ENCODE results near the gene PPARD.
A peak's percentile ranks its signal among the peaks of the same experiment; 100 is the strongest.
"Not testable (repeated sequence)": the region's sequence is repeated elsewhere in the genome, so short reads cannot be mapped to it uniquely, and the experiment has no call there.

The PPARD gene

DNA sequence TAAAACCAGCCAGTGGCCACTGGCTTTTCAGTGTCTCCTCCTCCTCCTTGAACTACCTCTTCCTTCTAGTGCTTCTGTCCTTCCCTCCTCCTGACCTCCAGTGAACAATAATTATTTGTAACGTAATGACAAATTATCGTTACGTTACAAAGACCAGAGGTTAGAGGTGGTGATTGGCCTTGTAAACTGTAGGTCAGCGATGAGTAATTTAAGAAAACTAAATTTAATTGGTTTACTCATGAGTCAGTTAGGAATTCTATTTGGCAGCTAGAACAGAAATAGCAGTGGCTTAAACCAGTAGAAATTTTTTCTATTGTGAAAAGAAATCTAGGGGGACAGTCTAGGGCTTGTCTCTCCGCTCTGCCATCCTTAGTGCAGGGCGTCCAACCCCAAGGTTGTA, 38.8 kb downstream of the PPARD start:
- DNase-seq (ENCODE audit: low read depth): no peak

GRCh38 chr6:35382015-35382414, 39.7 kb downstream of the PPARD start:
- DNase-seq (ENCODE audit: low read depth): no peak

DNA sequence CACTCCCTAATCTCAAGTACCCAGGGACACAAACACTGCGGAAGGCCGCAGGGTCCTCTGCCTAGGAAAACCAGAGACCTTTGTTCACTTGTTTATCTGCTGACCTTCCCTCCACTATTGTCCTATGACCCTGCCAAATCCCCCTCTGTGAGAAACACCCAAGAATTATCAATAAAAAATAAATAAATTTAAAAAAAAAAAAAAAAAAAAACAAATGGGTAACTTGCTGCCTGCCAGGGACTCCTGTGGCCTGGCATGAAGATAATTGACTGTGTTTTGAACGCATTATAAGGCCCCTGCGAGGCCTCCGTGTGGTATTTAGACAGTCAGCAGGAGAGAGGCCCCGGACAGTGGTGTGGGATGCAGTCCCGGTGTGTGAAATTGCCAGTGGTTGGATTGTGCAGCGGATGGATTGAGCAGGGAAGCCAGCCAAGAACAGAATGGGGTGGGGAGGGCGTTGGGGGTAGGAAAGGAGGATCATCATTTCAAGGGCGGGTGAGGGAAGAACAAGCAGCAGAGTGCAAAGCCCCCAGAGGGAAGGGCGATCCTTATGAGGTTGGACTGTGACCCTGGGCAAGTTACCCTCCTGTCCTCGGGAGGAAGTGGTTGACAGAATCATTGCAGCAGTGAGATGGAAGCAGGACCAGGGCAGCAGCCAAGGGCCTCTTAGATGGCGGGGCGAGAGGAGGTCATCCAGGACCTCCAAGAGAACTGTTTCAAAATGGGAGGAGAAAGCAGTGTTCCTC, 43.3 kb downstream of the PPARD start:
- no peak for DNase-seq (ENCODE audit: low read depth)

GRCh38 chr6:35386989-35387388, 44.6 kb downstream of the PPARD start:
- DNase-seq (ENCODE audit: low read depth): no peak

GRCh38 chr6:35388030-35388429, 45.7 kb downstream of the PPARD start:
- DNase-seq (ENCODE audit: low read depth): no peak

DNA sequence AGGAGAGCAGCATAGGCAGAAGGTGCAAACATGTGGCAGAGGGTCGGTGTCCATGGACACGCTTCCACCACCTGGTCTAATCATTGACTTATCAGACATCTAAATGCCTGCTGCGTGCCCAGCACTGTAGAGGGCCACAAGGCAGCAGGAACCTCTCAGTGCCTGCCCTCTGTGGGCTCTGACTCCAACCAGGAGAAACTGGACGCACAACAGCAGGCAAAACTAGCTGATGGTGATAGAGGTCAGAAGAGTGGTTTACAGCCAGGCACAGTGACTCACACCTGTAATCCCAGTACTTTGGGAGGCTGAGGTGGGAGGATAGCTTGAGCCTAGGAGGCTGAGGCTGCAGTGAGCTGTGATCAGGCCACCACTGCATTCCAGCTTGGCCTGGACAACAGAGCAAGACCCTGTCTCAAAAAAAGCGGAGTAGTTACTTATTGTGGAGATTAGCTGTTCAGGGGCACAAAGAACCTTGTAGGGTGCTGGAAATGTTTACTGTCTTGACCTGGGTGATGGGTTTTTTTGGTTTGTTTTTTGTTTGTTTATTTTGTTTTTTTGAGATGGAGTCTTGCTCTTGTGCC, 46.5 kb downstream of the PPARD start:
- DNase-seq (ENCODE audit: low read depth): no peak

DNA sequence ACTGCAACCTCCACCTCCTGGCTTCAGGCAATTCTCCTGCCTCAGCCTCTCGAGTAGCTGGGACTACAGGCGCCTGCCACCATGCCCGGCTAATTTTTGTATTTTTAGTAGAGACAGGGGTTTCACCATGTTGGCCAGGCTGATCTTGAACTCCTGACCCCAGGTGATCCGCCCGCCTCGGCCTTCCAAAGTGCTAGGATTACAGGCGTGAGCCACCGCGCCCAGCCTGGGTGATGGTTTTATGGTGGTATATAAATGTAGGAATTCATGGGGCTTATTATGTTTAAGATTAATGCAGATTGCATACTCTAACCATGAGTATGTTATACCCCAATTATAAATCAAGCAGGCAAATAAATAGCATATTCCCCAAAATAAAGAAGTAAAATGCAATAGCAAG, 47.0 kb downstream of the PPARD start:
- not testable (repeated sequence) for DNase-seq (ENCODE audit: low read depth)

- DNase-seq (ENCODE audit: low read depth): peak; percentile 92
These were observed 49.0 kb downstream of the PPARD start for GRCh38 chr6:35391240-35391968.

DNA sequence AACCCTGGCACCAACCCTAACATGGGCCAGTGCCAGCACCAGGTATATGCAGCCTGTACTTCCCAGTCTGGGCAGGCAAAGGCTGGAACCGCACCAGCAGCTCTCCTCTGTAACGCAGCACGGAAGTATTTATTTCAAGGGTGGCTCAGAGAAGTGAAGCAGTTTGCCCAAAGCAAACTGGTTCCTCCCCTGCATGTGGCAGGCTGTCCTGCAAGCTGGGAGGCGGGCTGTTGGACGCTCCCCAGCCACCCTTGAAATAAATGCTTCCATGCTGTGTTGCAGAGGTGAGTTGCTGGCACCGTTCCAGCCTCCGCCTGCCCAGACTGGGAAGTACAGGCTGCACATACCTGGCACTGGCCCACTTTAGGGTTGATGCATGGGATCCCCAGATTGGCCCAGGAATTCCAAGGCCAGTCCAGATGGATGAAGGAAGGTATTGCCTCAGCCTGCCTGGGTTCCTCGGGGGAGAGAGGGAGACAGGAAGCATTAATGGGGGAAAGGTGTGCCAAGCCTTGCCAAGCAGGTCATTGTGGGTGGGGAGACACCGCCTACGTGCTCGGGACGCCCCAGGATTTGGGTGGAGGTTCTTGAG, 49.8 kb downstream of the PPARD start:
- DNase-seq (ENCODE audit: low read depth): no peak

DNA sequence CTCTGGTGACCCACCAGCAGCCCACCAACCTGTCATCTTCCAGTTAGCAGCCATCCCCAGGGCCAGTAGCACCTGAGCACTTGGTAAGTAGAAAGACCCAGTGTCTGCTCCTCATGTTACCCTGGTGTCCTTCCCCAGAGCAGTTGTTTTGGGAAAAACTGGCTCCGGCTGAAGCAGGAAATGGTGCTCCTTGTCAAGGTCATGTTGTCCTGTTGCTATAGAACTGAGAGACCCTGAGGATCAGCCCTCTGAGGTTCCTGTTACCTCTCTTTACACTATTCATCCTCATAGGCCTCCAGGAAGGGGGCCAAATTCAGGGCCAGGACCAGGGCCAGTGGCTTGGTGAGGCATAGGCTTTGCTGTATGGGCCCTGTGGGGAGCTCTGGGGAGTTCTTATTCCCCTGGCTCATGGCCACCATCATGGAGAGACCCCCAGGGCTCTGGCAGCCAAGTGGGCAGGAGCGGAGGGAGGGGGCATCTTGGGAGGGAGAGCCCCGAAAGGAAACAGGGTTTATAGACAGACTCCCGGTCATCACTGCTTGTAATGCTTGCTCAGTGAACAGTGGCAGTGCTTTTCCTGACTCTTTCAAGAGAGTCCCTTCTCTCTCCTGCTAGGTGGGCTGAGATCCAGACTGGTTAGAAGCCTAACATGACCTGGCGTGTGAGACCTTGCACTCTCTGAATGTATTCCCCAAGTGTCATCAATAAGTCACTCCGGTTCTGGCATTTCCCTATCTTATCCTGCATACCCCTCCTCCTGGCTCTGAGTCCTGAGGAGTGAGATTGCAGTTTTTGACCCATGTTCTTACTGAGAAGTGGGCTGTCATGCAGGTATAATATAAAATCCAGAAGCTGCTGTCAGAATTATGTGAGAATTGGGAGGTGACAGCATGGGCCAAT, 50.7 kb downstream of the PPARD start:
- DNase-seq (ENCODE audit: low read depth): no peak

DNA sequence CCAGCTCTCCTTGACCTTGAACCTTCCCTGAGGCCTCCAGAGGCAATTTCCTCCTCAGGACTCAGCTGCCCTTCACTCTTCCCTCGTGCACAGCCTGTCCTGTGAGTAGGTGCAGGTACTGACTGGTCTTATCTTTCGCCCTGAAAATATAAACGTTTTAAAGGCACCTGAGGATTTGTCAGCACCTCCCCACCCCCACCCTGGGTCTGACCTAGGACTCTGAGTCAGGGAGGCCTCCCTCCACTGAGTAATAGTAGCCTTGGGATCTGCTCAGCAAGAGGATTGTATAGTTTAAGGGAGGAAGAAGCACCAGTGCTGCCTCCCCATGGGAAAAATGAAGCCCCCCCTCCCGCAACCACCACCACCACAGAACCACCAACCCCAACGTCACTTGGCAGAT, 54.6 kb downstream of the PPARD start:
- DNase-seq (ENCODE audit: low read depth): no peak

DNA sequence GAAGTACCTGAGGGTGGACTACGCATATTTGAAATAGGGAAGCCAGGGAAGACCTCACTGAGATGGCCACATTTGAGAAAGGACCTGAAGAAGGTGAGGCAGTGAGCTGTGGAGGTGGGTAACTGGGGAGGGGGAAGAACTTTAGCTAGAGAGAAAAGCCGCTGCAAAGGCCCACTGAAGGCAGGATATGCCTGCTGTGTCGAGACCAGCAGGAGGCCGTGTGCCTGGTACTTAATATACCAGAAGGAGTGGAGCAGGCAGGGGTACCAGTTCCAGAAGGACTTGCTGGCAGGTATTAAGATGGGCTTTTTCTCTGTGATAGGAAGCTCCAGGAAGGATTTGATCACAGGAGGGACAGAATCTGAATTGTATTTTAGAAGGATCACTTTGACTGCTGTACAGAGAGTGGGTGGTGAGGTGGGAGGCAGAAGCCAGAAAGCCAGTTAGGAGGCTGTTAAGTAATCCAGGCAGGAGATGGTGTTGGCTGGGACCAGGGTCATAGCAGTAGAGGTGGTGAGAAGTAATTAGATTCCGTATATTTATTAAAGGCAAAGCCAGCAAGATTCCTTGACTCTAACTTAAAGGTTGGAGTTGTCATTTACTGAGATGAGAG, 55.6 kb downstream of the PPARD start:
- no peak for DNase-seq (ENCODE audit: low read depth)

DNA sequence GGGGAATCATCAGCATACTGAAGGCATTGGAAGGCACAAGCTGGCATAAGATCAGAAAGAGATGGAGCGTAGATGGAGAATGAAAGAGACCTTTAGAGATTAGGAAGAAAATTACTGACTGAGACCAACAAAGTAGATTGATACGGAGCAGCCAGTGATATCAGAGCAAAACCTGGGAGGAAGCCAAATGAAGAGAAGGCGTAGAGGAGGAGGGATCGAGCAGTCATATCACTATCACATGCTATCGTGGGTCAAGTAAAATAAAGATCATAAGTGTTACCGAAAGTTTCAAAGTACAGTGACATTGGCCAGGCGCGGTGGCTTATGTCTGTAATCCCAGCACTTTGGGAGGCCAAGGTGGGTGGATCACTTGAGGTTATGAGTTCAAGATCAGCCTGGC, 56.2 kb downstream of the PPARD start:
- DNase-seq (ENCODE audit: low read depth): no peak

GRCh38 chr6:35400111-35400510, 57.8 kb downstream of the PPARD start:
- DNase-seq (ENCODE audit: low read depth): no peak

DNA sequence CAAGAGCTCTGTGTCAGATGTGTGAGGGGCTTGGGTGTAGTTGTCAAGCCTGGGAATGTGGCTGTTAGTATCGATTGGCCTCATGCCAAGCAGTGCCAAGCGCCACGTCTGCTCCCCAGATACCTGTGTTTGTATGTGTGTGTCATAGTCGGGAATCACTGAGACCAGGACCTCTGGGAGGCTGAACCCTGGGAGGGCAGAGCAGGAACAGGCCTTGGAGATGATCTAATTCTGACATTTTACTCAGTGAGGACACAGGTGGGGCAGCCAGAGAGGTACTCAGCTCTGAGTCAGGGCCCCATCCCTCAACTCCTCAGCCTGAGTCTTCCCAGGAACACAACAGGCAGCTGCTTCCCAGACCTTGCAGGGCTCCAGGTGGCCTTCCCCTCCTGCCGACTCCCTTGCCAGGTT, 58.5 kb downstream of the PPARD start:
- no peak for DNase-seq (ENCODE audit: low read depth)

GRCh38 chr6:35401514-35401913, 59.2 kb downstream of the PPARD start:
- no peak for DNase-seq (ENCODE audit: low read depth)

DNA sequence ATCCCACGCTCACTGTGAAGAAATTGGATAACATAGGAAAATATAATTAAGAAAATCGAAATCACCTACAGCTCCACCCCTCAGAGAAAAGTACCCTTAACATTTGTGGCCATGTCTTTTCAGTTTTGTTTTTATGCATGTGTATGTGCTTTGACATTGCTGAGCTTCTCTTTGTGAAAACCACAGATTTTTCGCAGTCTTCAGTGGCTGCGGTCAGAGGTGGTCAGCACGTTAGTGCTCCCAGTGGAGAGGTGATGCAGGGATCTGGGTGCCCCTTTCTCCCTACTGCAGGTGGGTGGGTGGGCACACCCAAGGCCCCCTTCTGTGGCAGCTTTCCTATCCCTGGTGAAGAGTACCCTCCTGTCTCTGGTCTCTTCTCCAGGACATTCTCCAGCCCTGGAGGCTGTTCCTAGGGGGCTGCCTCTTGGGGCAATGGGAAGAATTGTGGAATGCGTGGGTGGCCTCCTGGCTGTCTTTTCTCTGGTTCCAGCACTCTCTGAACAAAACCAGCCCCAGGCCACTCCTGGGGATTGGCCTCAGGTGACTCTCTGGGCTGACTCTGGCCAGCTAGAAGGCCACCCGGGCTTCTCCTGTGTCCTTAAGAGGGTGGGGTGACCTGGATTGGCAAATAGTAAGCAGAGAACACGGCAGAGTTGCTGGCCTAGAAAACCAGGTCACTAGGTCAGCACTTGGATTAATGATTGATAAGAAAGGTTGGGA, 59.9 kb downstream of the PPARD start:
- no peak for DNase-seq (ENCODE audit: low read depth)

DNA sequence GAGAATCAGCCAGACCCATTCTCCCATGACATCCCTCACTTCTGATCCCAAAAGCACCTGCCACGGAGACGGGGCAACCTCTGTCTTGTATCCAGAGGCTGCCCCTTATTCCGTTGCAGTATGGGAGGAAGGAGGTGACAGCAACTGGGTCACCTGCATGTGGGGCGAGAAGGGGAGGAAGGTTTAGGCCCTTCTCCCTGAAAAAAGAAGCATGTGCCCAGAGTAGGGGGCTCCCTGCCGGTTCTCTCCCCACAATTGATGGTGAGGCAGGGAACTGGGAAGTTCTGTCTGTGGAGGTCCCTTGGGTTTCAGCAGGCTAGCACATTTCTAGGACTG, 60.5 kb downstream of the PPARD start:
- DNase-seq (ENCODE audit: low read depth): no peak

- DNase-seq (ENCODE audit: low read depth): no peak
These were observed 61.4 kb downstream of the PPARD start for GRCh38 chr6:35403544-35404442.
